Measurements from ENCODE around the gene TMOD1. TPM values are rescaled to one million over a fixed set of nuclear protein-coding genes. Genes with fewer than 3 reads are reported as not detected.
"Not testable (repeated sequence)": the region's sequence is repeated elsewhere in the genome, so short reads cannot be mapped to it uniquely, and the experiment has no call there.

Gene TMOD1
- total and polyA plus RNA-seq, 3 donors from 2014 or later = 3.9 to 7.8 (median 3.9) TPM

GRCh38 chr9:97571664-97572063 is 70.2 kb downstream of the TMOD1 start:
- Histone ChIP-seq H3K4me1 (no peaks in the 10 kb centered on the region), H3K9me3 (no peaks in the 10 kb centered on the region), H3K27me3 (no peaks in the 10 kb centered on the region), H3K36me3 (ENCODE audit: low read depth, missing control alignments) (no peaks in the 10 kb centered on the region), H3K4me3 (no peak overlapping the region), H3K27ac (no peak overlapping the region)
- intact Hi-C loops (cut with DNase I; ENCODE audit: low total_unique reads) = loop anchor here (10.0 kb wide), 1 partner anchor 63 kb away; the partner anchor contains the start of genes NCBP1 and TSTD2
- no peak for DNase-seq
- WGBS, 2 donors = 84 to 88% methylated on average over 1 of the region's 1 CpG
- TF ChIP-seq CTCF (IDR thresholded peaks at IDR 0.05) (no peak), POLR2A (IDR thresholded peaks at IDR 0.05) (no peak)

GRCh38 chr9:97572196-97572891 is 70.9 kb downstream of the TMOD1 start:
- intact Hi-C loops (cut with DNase I; ENCODE audit: low total_unique reads) = loop anchor here (10.0 kb wide), 1 partner anchor 62 kb away; the partner anchor contains the start of genes NCBP1 and TSTD2
- Histone ChIP-seq H3K27ac (no peak overlapping the region), H3K4me3 (no peak overlapping the region), H3K36me3 (ENCODE audit: low read depth, missing control alignments) (no peaks in the 10 kb centered on the region), H3K27me3 (no peaks in the 10 kb centered on the region), H3K9me3 (no peaks in the 10 kb centered on the region), H3K4me1 (no peaks in the 10 kb centered on the region)
- TF ChIP-seq POLR2A (IDR thresholded peaks at IDR 0.05) = no peak
- no peak for TF ChIP-seq CTCF (IDR thresholded peaks at IDR 0.05)
- no peak for DNase-seq
- 86 to 89% methylated on average over 8 to 9 of the region's 9 CpGs for WGBS, 2 donors

GRCh38 chr9:97572892-97573365 is 71.5 kb downstream of the TMOD1 start:
- DNase-seq = no peak
- WGBS, 2 donors = 83 to 86% methylated on average over 6 of the region's 6 CpGs
- Histone ChIP-seq H3K9me3 (no peaks in the 10 kb centered on the region), H3K4me3 (no peak overlapping the region), H3K27me3 (no peaks in the 10 kb centered on the region), H3K36me3 (ENCODE audit: low read depth, missing control alignments) (no peaks in the 10 kb centered on the region), H3K4me1 (no peaks in the 10 kb centered on the region), H3K27ac (no peak overlapping the region)
- intact Hi-C loops (cut with DNase I; ENCODE audit: low total_unique reads) = loop anchor here (10.0 kb wide), 1 partner anchor 62 kb away; the partner anchor contains the start of genes NCBP1 and TSTD2
- no peak for TF ChIP-seq CTCF (IDR thresholded peaks at IDR 0.05)
- no peak for TF ChIP-seq POLR2A (IDR thresholded peaks at IDR 0.05)

- no peaks in the 10 kb centered on the region for H3K9me3 ChIP-seq
- peak overlapping the region; percentile 45 to 50 for H3K4me3 ChIP-seq
- intact Hi-C loops (cut with DNase I; ENCODE audit: low total_unique reads) = loop anchor here (10.0 kb wide), 1 partner anchor 61 kb away; the partner anchor contains the start of genes NCBP1 and TSTD2
- no peaks in the 10 kb centered on the region for H3K4me1 ChIP-seq
- H3K27ac ChIP-seq = no peak overlapping the region
- DNase-seq = no peak
- TF ChIP-seq POLR2A (IDR thresholded peaks at IDR 0.05) (no peak), CTCF (IDR thresholded peaks at IDR 0.05) (no peak)
- H3K36me3 ChIP-seq (ENCODE audit: low read depth, missing control alignments) = no peaks in the 10 kb centered on the region
- WGBS, 2 donors = 73 to 77% methylated on average over 5 of the region's 5 CpGs
- no peaks in the 10 kb centered on the region for H3K27me3 ChIP-seq
These were observed 72.1 kb downstream of the TMOD1 start for GRCh38 chr9:97573482-97574073.

- not testable (repeated sequence) for H3K27me3 ChIP-seq; H3K36me3 ChIP-seq (ENCODE audit: low read depth, missing control alignments); DNase-seq; H3K9me3 ChIP-seq; H3K27ac ChIP-seq; H3K4me1 ChIP-seq
- WGBS, 2 donors = 57 to 81% methylated on average over 5 to 42 of the region's 47 CpGs
- H3K4me3 ChIP-seq = peak overlapping the region; percentile 45 to 50
- intact Hi-C loops (cut with DNase I; ENCODE audit: low total_unique reads) = loop anchor here (10.0 kb wide), 1 partner anchor 61 kb away; the partner anchor contains the start of genes NCBP1 and TSTD2
These were observed 72.7 kb downstream of the TMOD1 start for GRCh38 chr9:97574101-97574571.

- not testable (repeated sequence) for H3K4me1 ChIP-seq; H3K27ac ChIP-seq; H3K36me3 ChIP-seq (ENCODE audit: low read depth, missing control alignments); H3K27me3 ChIP-seq; H3K9me3 ChIP-seq
- H3K4me3 ChIP-seq = peak overlapping the region; percentile 24 to 50
- WGBS, 2 donors = 58 to 73% methylated on average over 21 of the region's 21 CpGs
- DNase-seq = peak; percentile 63
- intact Hi-C loops (cut with DNase I; ENCODE audit: low total_unique reads) = loop anchor here (10.0 kb wide), 1 partner anchor 60 kb away; the partner anchor contains the start of genes NCBP1 and TSTD2
These were observed 73.6 kb downstream of the TMOD1 start for GRCh38 chr9:97574921-97575672.

All from testis (tissue), 3 donors.